ENCODE data around the gene WDR93.

The WDR93 gene

GRCh38 chr15:89670971-89671560, 19.5 kb upstream of the WDR93 start (continued):
- TF ChIP-seq SETDB1 (IDR thresholded peaks at IDR 0.05; ENCODE audit: insufficient read length, low read length) (no peak), PATZ1 (tag by site-specific recombination; IDR thresholded peaks at IDR 0.05) (no peak), ZNF555 (tag by site-specific recombination; conservative IDR thresholded peaks at IDR 0.05) (no peak), ZNF747 (tag by site-specific recombination; IDR thresholded peaks at IDR 0.05) (no peak), ZNF19 (tag by site-specific recombination; IDR thresholded peaks at IDR 0.05; ENCODE audit: low read depth) (no peak), BCL11B (tag by site-specific recombination; IDR thresholded peaks at IDR 0.05; ENCODE audit: low read depth) (no peak), ZNF549 (tag by site-specific recombination; IDR thresholded peaks at IDR 0.05) (no peak), ZNF558 (tag by site-specific recombination; IDR thresholded peaks at IDR 0.05) (no peak)
- TF ChIP-seq, protein P1, sequence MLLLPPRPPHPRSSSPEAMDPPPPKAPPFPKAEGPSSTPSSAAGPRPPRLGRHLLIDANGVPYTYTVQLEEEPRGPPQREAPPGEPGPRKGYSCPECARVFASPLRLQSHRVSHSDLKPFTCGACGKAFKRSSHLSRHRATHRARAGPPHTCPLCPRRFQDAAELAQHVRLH (tag by site-specific recombination; IDR thresholded peaks at IDR 0.05): no peak

GRCh38 chr15:89671687-89672086, 18.9 kb upstream of the WDR93 start:
- CTCF ChIA-PET: interaction anchor here (0.6 to 5.0 kb wide), 3 partner anchors 9 to 377 kb away, joined by 3 to 31 read pairs (median 6); no protein-coding TSS in a partner anchor
- Histone ChIP-seq H3K9me3 (ENCODE audit: control insufficient read depth, insufficient read depth, low read depth, low read length) (no peaks in the 10 kb centered on the region), H3K4me1 (ENCODE audit: control insufficient read depth, insufficient read depth, low read length) (no peaks in the 10 kb centered on the region), H3K27ac (ENCODE audit: extremely low read depth, low read depth, low read length) (no peak overlapping the region), H3K36me3 (ENCODE audit: control insufficient read depth in 2 of 2, insufficient read depth in 1 of 2, low read length in 2 of 2) (no peaks in the 10 kb centered on the region), H3K4me3 (ENCODE audit: low read depth, low read length) (no peak overlapping the region)
- TF ChIP-seq, protein P2, sequence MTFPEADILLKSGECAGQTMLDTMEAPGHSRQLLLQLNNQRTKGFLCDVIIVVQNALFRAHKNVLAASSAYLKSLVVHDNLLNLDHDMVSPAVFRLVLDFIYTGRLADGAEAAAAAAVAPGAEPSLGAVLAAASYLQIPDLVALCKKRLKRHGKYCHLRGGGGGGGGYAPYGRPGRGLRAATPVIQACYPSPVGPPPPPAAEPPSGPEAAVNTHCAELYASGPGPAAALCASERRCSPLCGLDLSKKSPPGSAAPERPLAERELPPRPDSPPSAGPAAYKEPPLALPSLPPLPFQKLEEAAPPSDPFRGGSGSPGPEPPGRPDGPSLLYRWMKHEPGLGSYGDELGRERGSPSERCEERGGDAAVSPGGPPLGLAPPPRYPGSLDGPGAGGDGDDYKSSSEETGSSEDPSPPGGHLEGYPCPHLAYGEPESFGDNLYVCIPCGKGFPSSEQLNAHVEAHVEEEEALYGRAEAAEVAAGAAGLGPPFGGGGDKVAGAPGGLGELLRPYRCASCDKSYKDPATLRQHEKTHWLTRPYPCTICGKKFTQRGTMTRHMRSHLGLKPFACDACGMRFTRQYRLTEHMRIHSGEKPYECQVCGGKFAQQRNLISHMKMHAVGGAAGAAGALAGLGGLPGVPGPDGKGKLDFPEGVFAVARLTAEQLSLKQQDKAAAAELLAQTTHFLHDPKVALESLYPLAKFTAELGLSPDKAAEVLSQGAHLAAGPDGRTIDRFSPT (tag by site-specific recombination; IDR thresholded peaks at IDR 0.05): no peak
- TF ChIP-seq ZNF660 (tag by site-specific recombination; IDR thresholded peaks at IDR 0.05): no peak
- TF ChIP-seq, protein P3, sequence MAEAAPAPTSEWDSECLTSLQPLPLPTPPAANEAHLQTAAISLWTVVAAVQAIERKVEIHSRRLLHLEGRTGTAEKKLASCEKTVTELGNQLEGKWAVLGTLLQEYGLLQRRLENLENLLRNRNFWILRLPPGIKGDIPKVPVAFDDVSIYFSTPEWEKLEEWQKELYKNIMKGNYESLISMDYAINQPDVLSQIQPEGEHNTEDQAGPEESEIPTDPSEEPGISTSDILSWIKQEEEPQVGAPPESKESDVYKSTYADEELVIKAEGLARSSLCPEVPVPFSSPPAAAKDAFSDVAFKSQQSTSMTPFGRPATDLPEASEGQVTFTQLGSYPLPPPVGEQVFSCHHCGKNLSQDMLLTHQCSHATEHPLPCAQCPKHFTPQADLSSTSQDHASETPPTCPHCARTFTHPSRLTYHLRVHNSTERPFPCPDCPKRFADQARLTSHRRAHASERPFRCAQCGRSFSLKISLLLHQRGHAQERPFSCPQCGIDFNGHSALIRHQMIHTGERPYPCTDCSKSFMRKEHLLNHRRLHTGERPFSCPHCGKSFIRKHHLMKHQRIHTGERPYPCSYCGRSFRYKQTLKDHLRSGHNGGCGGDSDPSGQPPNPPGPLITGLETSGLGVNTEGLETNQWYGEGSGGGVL (tag by site-specific recombination; IDR thresholded peaks at IDR 0.05): no peak
- TF ChIP-seq ZNF140 (tag by site-specific recombination; IDR thresholded peaks at IDR 0.05): no peak
- TF ChIP-seq KLF8 (tag by site-specific recombination; IDR thresholded peaks at IDR 0.05): no peak
- no peak for TF ChIP-seq GLIS1 (tag by site-specific recombination; IDR thresholded peaks at IDR 0.05)
- POLR2A ChIA-PET: no interaction called here
